ENCODE results near the gene RBM10. TPM values are rescaled to one million over a fixed set of nuclear protein-coding genes. Genes with fewer than 3 reads are reported as not detected.
A peak's percentile ranks its signal among the peaks of the same experiment; 100 is the strongest.

Gene RBM10
- total and polyA plus RNA-seq, 2 donors (not counting 1 experiment from before 2014, with no cell fraction given), result 48.7 to 51.6 TPM

DNA sequence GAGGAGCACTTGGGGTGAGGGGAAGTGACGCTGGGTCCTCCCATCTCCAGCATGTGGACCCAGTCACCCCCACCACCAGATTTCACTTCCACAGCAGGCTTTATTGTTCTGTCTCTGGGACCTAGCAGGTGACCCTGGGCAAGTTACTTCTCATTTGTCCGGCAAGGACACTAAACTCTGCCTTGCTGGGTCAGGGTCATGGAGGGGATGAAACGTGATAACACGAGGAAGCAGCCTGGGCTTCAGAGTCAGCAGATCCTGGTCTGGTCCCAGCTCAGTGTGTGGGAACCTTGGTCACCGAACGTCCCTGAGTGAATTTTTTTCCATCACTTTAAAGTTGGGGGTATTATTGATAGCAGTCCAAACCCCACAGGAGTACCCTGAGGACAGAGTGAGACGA is 52.5 kb downstream of the RBM10 start:
- Histone ChIP-seq H3K27ac (ENCODE audit: low read length in 2 of 2) (no peak overlapping the region), H4K20me1 (ENCODE audit: control insufficient read depth, insufficient read depth, low read length, poor library complexity, severe bottlenecking) (peaks cover 57% of the 10 kb centered on the region), H3K79me2 (ENCODE audit: control insufficient read depth, insufficient read depth, low read length) (peaks cover 72% of the 10 kb centered on the region), H3K9me3 (ENCODE audit: control extremely low read depth in 1 of 3, control insufficient read depth in 2 of 3, insufficient read depth in 1 of 3, low read length in 2 of 3) (no peaks in the 10 kb centered on the region), H3K27me3 (replicated peaks in 1 of 4; ENCODE audit: control extremely low read depth in 1 of 4, control insufficient read depth in 3 of 4, insufficient read depth in 4 of 4, low read length in 3 of 4) (no peaks in the 10 kb centered on the region), H3K36me3 (replicated peaks in 1 of 2; ENCODE audit: control extremely low read depth in 1 of 2, control insufficient read depth in 1 of 2, extremely low read depth in 1 of 2, insufficient read depth in 2 of 2, low read length in 1 of 2) (peaks cover 0 to 51% of the 10 kb centered on the region in 2 experiments), H2AFZ (ENCODE audit: insufficient read depth, low read depth, low read length, poor library complexity, severe bottlenecking) (no peak overlapping the region), H3K4me3 (ENCODE audit: control extremely low read depth in 1 of 5, extremely low read depth in 1 of 5, insufficient read depth in 1 of 5, low read depth in 2 of 5, low read length in 4 of 5) (no peak overlapping the region), H3K4me1 (ENCODE audit: control insufficient read depth in 2 of 2, insufficient read depth in 2 of 2, low read length in 2 of 2) (peaks cover 44% of the 10 kb centered on the region in 2 donors), H3K4me2 (replicated peaks; ENCODE audit: low read depth, low read length, poor library complexity, severe bottlenecking) (peak overlapping the region; percentile 80), H3K9ac (ENCODE audit: low read length) (no peak overlapping the region)
- ATAC-seq (ENCODE audit: low read depth) (no peak), DNase-seq (no peak)
- CTCF ChIA-PET, result interaction anchor here (1.0 kb wide), 1 partner anchor 187 kb away, joined by 3 read pairs; no protein-coding TSS in a partner anchor
- Mint-ChIP-seq H3K9me3 (ENCODE audit: insufficient read depth) (no peaks in the 10 kb centered on the region), H3K4me1 (peaks cover 49% of the 10 kb centered on the region), H3K27ac (no peak overlapping the region), H3K4me3 (peak overlapping the region; percentile 52), H3K27me3 (no peaks in the 10 kb centered on the region)
- POLR2A ChIA-PET, result interaction anchor here (0.5 kb wide), 1 partner anchor 83 kb away, joined by 3 read pairs; no protein-coding TSS in a partner anchor
- TF ChIP-seq, protein P1, sequence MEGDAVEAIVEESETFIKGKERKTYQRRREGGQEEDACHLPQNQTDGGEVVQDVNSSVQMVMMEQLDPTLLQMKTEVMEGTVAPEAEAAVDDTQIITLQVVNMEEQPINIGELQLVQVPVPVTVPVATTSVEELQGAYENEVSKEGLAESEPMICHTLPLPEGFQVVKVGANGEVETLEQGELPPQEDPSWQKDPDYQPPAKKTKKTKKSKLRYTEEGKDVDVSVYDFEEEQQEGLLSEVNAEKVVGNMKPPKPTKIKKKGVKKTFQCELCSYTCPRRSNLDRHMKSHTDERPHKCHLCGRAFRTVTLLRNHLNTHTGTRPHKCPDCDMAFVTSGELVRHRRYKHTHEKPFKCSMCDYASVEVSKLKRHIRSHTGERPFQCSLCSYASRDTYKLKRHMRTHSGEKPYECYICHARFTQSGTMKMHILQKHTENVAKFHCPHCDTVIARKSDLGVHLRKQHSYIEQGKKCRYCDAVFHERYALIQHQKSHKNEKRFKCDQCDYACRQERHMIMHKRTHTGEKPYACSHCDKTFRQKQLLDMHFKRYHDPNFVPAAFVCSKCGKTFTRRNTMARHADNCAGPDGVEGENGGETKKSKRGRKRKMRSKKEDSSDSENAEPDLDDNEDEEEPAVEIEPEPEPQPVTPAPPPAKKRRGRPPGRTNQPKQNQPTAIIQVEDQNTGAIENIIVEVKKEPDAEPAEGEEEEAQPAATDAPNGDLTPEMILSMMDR (IDR thresholded peaks at IDR 0.05), result no peak
- WGBS (ENCODE audit: insufficient coverage), result 100% methylated on average over 2 of the region's 7 CpGs
- intact Hi-C loops (cut with micrococcal nuclease), result no loop called here

DNA sequence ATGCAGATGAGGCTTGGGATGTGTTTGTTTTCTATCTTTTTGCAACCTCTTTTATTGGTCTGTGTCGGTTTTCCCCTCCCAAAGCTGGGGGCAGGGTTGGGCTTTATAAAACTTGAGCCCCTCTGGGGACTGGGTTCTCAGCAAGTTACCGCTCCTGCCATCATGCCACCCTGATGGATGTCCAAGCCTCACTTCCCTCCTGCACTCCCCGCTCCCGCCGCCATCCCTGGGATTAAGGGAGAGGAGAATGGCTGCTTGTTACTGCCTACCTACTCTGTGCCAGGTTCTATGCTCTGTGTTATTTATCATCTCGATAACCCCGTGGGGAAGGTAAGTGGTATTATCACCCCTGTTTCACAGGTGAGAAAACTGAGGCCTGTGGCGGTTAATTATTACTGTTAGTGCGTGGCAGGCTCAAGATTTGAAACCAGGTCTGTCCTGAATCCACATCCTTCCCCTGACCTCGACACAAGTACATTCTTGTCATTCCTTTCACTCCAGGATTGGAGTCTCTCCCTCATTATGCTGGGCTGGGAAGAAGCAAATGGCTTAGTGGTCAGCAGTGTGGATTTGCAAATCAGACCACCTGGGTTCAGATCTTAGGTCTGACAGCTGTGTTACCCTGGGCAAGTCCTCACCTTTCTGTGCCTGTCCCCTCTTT is 53.1 kb downstream of the RBM10 start:
- H3K9ac ChIP-seq (ENCODE audit: low read length), result no peak overlapping the region
- no peak overlapping the region for H3K4me3 ChIP-seq (ENCODE audit: control extremely low read depth in 1 of 5, extremely low read depth in 1 of 5, insufficient read depth in 1 of 5, low read depth in 2 of 5, low read length in 4 of 5)
- TF ChIP-seq, protein P1 (IDR thresholded peaks at IDR 0.05), result no peak
- no peak overlapping the region for H2AFZ ChIP-seq (ENCODE audit: insufficient read depth, low read depth, low read length, poor library complexity, severe bottlenecking)
- H3K9me3 ChIP-seq (ENCODE audit: control extremely low read depth in 1 of 3, control insufficient read depth in 2 of 3, insufficient read depth in 1 of 3, low read length in 2 of 3), result no peaks in the 10 kb centered on the region
- DNase-seq (no peak), ATAC-seq (ENCODE audit: low read depth) (no peak)
- intact Hi-C loops (cut with micrococcal nuclease), result no loop called here
- no peak overlapping the region for H3K27ac Mint-ChIP-seq
- peaks cover 0 to 57% of the 10 kb centered on the region in 2 experiments for H3K36me3 ChIP-seq (replicated peaks in 1 of 2; ENCODE audit: control extremely low read depth in 1 of 2, control insufficient read depth in 1 of 2, extremely low read depth in 1 of 2, insufficient read depth in 2 of 2, low read length in 1 of 2)
- no peaks in the 10 kb centered on the region for H3K9me3 Mint-ChIP-seq (ENCODE audit: insufficient read depth)
- no peak overlapping the region for H3K27ac ChIP-seq (ENCODE audit: low read length in 2 of 2)
- H3K4me1 Mint-ChIP-seq, result peaks cover 43% of the 10 kb centered on the region
- peaks cover 58% of the 10 kb centered on the region for H4K20me1 ChIP-seq (ENCODE audit: control insufficient read depth, insufficient read depth, low read length, poor library complexity, severe bottlenecking)
- POLR2A ChIA-PET, result interaction anchor here (0.5 kb wide), 1 partner anchor 83 kb away, joined by 3 read pairs; no protein-coding TSS in a partner anchor
- WGBS (ENCODE audit: insufficient coverage), result 100% methylated on average over 1 of the region's 10 CpGs
- H3K4me3 Mint-ChIP-seq, result no peak overlapping the region
- no peaks in the 10 kb centered on the region for H3K27me3 ChIP-seq (replicated peaks in 1 of 4; ENCODE audit: control extremely low read depth in 1 of 4, control insufficient read depth in 3 of 4, insufficient read depth in 4 of 4, low read length in 3 of 4)
- peaks cover 37 to 39% of the 10 kb centered on the region in 2 donors for H3K4me1 ChIP-seq (ENCODE audit: control insufficient read depth in 2 of 2, insufficient read depth in 2 of 2, low read length in 2 of 2)
- no peaks in the 10 kb centered on the region for H3K27me3 Mint-ChIP-seq
- CTCF ChIA-PET, result no interaction called here
- peaks cover 68% of the 10 kb centered on the region for H3K79me2 ChIP-seq (ENCODE audit: control insufficient read depth, insufficient read depth, low read length)
- H3K4me2 ChIP-seq (replicated peaks; ENCODE audit: low read depth, low read length, poor library complexity, severe bottlenecking), result no peak overlapping the region
